Measurements from ENCODE around the gene STAC3.

DNA sequence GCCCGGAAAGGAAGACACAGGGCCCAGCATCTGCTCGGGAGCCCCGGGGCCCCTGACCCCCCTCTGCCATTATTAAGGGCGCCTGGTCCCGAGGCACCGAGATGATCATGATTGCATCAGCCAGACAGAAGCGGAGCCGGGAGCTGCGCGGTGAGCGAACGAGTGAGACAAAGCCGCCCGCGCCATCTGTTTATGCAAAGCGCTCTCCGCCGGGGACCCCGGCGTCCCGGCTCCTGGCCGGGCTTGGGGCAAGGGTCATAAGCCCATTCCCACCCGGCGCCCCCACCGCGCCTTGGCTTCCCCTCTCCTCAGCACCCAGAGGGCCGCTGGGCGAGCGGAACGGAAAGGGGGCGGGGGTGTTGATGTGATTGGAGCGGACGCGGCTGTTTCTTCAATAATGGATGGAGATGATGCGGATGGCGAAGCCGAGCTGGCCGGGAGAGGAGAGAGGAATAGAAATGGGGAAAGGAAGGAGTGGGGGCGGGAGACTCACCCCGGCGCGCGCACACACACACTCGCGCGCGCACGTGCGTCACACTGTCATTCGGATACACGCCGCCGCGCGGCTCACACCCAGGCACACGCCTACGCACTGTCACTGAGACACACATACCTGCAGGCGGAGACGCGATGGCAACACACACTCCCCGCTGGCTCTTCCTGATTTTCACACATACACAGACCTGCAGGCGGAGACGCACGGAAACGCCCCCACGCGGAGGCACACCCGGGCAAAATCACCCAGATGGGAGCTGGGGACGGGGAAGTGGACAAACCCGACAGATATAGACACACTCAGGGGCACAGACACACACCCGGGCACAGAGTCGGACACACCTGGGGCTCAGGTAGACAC lies 10.7 kb downstream of the STAC3 start:
- TF ChIP-seq, protein P1, sequence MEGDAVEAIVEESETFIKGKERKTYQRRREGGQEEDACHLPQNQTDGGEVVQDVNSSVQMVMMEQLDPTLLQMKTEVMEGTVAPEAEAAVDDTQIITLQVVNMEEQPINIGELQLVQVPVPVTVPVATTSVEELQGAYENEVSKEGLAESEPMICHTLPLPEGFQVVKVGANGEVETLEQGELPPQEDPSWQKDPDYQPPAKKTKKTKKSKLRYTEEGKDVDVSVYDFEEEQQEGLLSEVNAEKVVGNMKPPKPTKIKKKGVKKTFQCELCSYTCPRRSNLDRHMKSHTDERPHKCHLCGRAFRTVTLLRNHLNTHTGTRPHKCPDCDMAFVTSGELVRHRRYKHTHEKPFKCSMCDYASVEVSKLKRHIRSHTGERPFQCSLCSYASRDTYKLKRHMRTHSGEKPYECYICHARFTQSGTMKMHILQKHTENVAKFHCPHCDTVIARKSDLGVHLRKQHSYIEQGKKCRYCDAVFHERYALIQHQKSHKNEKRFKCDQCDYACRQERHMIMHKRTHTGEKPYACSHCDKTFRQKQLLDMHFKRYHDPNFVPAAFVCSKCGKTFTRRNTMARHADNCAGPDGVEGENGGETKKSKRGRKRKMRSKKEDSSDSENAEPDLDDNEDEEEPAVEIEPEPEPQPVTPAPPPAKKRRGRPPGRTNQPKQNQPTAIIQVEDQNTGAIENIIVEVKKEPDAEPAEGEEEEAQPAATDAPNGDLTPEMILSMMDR (IDR thresholded peaks at IDR 0.05 in 2 of 3, conservative IDR thresholded peaks at IDR 0.05 in 1 of 3; ENCODE audit: control insufficient read depth in 2 of 3, extremely low read depth in 1 of 3, insufficient read depth in 1 of 3, low read depth in 3 of 3, low read length in 3 of 3) = no peak
- no peak for TF ChIP-seq GABPA (IDR thresholded peaks at IDR 0.05; ENCODE audit: low read depth)
- no peak for TF ChIP-seq TCF7 (IDR thresholded peaks at IDR 0.05; ENCODE audit: borderline replicate concordance)
- TF ChIP-seq IKZF1 (conservative IDR thresholded peaks at IDR 0.05) = peak; percentile 42
- TF ChIP-seq POLR2AphosphoS5 (IDR thresholded peaks at IDR 0.05; ENCODE audit: low read length) = no peak
- TF ChIP-seq TARDBP (IDR thresholded peaks at IDR 0.05; ENCODE audit: borderline replicate concordance) = no peak

Measured in GM12878 (cell line).